Neural cell (in vitro differentiated cells): Measurements from ENCODE around the gene CPEB3. TPM values are rescaled to one million over a fixed set of nuclear protein-coding genes. Genes with fewer than 3 reads are reported as not detected.

Source experiments
- H2AFZ ChIP-seq: fragments of 200-600, 300-800 bp; sonication (generic), shearing (Covaris generic); 2 replicates; pipeline ENCODE4 v1.6.0; 2014; ENCODE audit warnings: low read depth, mild to moderate bottlenecking, antibody characterized with exemption, low read length, moderate library complexity
- H3F3A ChIP-seq: fragments of 200-600 bp; shearing (Covaris generic); 2 replicates; pipeline ENCODE4 v1.6.1; 2016; ENCODE audit warnings: mild to moderate bottlenecking, moderate library complexity, mixed read lengths, antibody characterized with exemption, low read length; ENCODE audit not compliant: insufficient read depth, poor library complexity, severe bottlenecking
- H3K27ac ChIP-seq: fragments of 200-600, 300-800 bp; sonication (generic), shearing (Covaris generic); 2 replicates; pipeline ENCODE4 v1.5.1; 2014; ENCODE audit warnings: mild to moderate bottlenecking, low read length, moderate library complexity
- H3K27me3 ChIP-seq: fragments of 300-800, 200-600 bp; sonication (generic), shearing (Covaris generic); 2 replicates; pipeline ENCODE4 v1.6.0; 2014; ENCODE audit warnings: mild to moderate bottlenecking, low read depth, low read length, moderate library complexity; ENCODE audit not compliant: insufficient read depth
- H3K36me3 ChIP-seq: fragments of 300-800, 200-600 bp; sonication (generic), shearing (Covaris generic); 2 replicates; pipeline ENCODE4 v1.5.1; 2014; ENCODE audit warnings: mild to moderate bottlenecking, antibody characterized with exemption, low read length, moderate library complexity; ENCODE audit not compliant: insufficient read depth
- H3K4me2 ChIP-seq: fragments of 300-800, 200-600 bp; sonication (generic), shearing (Covaris generic); 2 replicates; pipeline ENCODE4 v1.6.0; 2014; ENCODE audit warnings: mild to moderate bottlenecking, low read length
- H3K4me3 ChIP-seq: fragments of 300-800, 200-600 bp; sonication (generic), shearing (Covaris generic); 2 replicates; pipeline ENCODE4 v1.5.1; 2014; ENCODE audit warnings: mild to moderate bottlenecking, low read length, moderate library complexity
- H3K79me2 ChIP-seq: fragments of 200-600 bp; shearing (Covaris generic); replicated peaks from 2 replicates; pipeline ENCODE4 v1.6.0; 2014; ENCODE audit warnings: mild to moderate bottlenecking, low read length, moderate library complexity; ENCODE audit not compliant: insufficient read depth
- H3K9ac ChIP-seq: fragments of 300-800, 200-600 bp; sonication (generic), shearing (Covaris generic); 2 replicates; pipeline ENCODE4 v1.6.1; 2016; ENCODE audit warnings: mild to moderate bottlenecking, low read length, mixed read lengths
- H3K9me2 ChIP-seq: fragments of 200-600 bp; shearing (Covaris generic); 2 replicates; pipeline ENCODE4 v1.6.1; 2016; ENCODE audit warnings: mild to moderate bottlenecking, low read length, mixed read lengths; ENCODE audit not compliant: insufficient read depth
- H3K9me3 ChIP-seq: fragments of 200-600, 300-800 bp; sonication (generic), shearing (Covaris generic); 2 replicates; pipeline ENCODE4 v1.6.1; 2016; ENCODE audit warnings: mild to moderate bottlenecking, mixed run types, low read length, moderate library complexity, mixed read lengths
- H4K20me1 ChIP-seq: fragments of 200-600 bp; shearing (Covaris generic); 2 replicates; pipeline ENCODE4 v1.6.1; 2016; ENCODE audit warnings: mild to moderate bottlenecking, mixed run types; ENCODE audit not compliant: insufficient read depth
- EP300 ChIP-seq: fragments of 450-650 bp; conservative IDR thresholded peaks from 2 replicates; pipeline ENCODE4 v1.6.1; 2014; ENCODE audit warnings: antibody characterized with exemption, mild to moderate bottlenecking, moderate library complexity; ENCODE audit not compliant: poor library complexity, severe bottlenecking
- EZH2 ChIP-seq: fragments of 200-600, 300-800 bp; shearing (Covaris generic), sonication (generic); IDR thresholded peaks from 2 replicates; pipeline ENCODE4 v1.6.1; 2014; ENCODE audit warnings: antibody characterized with exemption, low read length, borderline replicate concordance, mild to moderate bottlenecking; ENCODE audit not compliant: insufficient read depth, poor library complexity, severe bottlenecking
- MXI1 ChIP-seq: fragments of 450-650 bp; conservative IDR thresholded peaks from 2 replicates; pipeline ENCODE4 v1.6.1; 2014; ENCODE audit warnings: antibody characterized with exemption, mild to moderate bottlenecking; ENCODE audit not compliant: poor library complexity, severe bottlenecking
- POLR2AphosphoS5 ChIP-seq: IDR thresholded peaks from 2 replicates; pipeline ENCODE4 v1.6.1; 2012
- RAD21 ChIP-seq: fragments of 450-650 bp; conservative IDR thresholded peaks from 2 replicates; pipeline ENCODE4 v1.6.1; 2014; ENCODE audit warnings: antibody characterized with exemption, mild to moderate bottlenecking, moderate library complexity
- SMC3 ChIP-seq: fragments of 450-650 bp; conservative IDR thresholded peaks from 2 replicates; pipeline ENCODE4 v1.6.1; 2014; ENCODE audit warnings: antibody characterized with exemption, mild to moderate bottlenecking, moderate library complexity; ENCODE audit not compliant: poor library complexity
- TAF1 ChIP-seq: IDR thresholded peaks from 2 replicates; pipeline ENCODE4 v1.6.1; 2012; ENCODE audit warnings: low read depth
- polyA plus RNA-seq: library from polyadenylated mRNA; depleted of rRNA; stranded (reverse); fragments of >200 nt; gene quantifications from 2 replicates; pipeline ENCODE4 v1.2.3, GENCODE V29; 2014
- TF ChIP-seq, protein P1 (sequence below): IDR thresholded peaks from 2 replicates; pipeline ENCODE4 v1.6.1; 2012; ENCODE audit warnings: borderline replicate concordance
- TF ChIP-seq, protein P2 (sequence below): fragments of 450-650 bp; IDR thresholded peaks from 2 replicates; pipeline ENCODE4 v1.5.1; 2014; ENCODE audit warnings: antibody characterized with exemption, mild to moderate bottlenecking, moderate library complexity; ENCODE audit not compliant: poor library complexity, severe bottlenecking

Gene CPEB3
- polyA plus RNA-seq, 1 donor from 2014 or later = 20.0 TPM

DNA sequence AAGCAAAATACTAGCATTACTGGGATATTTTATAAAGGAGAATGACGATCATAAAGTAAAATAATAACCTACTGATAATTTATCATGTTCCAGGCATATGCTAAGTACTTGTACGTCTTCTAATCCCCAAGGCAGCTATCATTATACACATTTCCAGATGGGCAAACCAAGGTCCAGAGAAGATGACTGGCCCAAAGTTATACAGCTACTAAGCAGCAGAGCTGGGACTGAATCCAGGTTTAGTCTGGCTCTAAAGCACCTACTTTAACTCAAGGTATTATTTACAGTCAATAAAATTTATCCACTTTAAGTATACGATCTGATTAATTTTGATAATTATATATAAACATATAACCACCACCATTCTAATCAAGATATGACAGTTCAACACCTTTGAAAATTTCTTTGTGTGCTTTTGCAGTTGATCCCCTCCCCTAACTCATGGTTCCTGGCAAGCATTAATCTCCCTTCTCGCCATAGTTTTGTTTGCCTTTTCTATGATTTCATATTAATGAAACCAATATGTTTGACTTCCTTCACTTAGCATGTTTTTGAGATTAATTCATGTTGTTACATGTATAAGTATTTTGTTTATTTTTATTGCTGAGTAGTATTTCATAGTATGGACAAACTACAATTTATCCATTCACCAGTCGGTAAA, 126.7 kb downstream of the CPEB3 start:
- Histone ChIP-seq H4K20me1 (no peaks in the 10 kb centered on the region), H3K27ac (no peak overlapping the region), H3F3A (no peaks in the 10 kb centered on the region), H3K4me2 (no peak overlapping the region), H3K4me3 (no peak overlapping the region), H3K9ac (no peak overlapping the region), H3K36me3 (no peaks in the 10 kb centered on the region), H3K9me3 (peaks cover 4% of the 10 kb centered on the region), H3K9me2 (no peaks in the 10 kb centered on the region), H3K27me3 (no peaks in the 10 kb centered on the region), H3K79me2 (no peaks in the 10 kb centered on the region), H2AFZ (no peak overlapping the region)
- TF ChIP-seq MXI1 (no peak), SMC3 (no peak), TAF1 (no peak), EZH2 (no peak), POLR2AphosphoS5 (no peak), EP300 (no peak), RAD21 (no peak)
- TF ChIP-seq, protein P1, sequence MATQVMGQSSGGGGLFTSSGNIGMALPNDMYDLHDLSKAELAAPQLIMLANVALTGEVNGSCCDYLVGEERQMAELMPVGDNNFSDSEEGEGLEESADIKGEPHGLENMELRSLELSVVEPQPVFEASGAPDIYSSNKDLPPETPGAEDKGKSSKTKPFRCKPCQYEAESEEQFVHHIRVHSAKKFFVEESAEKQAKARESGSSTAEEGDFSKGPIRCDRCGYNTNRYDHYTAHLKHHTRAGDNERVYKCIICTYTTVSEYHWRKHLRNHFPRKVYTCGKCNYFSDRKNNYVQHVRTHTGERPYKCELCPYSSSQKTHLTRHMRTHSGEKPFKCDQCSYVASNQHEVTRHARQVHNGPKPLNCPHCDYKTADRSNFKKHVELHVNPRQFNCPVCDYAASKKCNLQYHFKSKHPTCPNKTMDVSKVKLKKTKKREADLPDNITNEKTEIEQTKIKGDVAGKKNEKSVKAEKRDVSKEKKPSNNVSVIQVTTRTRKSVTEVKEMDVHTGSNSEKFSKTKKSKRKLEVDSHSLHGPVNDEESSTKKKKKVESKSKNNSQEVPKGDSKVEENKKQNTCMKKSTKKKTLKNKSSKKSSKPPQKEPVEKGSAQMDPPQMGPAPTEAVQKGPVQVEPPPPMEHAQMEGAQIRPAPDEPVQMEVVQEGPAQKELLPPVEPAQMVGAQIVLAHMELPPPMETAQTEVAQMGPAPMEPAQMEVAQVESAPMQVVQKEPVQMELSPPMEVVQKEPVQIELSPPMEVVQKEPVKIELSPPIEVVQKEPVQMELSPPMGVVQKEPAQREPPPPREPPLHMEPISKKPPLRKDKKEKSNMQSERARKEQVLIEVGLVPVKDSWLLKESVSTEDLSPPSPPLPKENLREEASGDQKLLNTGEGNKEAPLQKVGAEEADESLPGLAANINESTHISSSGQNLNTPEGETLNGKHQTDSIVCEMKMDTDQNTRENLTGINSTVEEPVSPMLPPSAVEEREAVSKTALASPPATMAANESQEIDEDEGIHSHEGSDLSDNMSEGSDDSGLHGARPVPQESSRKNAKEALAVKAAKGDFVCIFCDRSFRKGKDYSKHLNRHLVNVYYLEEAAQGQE = no peak
- TF ChIP-seq, protein P2, sequence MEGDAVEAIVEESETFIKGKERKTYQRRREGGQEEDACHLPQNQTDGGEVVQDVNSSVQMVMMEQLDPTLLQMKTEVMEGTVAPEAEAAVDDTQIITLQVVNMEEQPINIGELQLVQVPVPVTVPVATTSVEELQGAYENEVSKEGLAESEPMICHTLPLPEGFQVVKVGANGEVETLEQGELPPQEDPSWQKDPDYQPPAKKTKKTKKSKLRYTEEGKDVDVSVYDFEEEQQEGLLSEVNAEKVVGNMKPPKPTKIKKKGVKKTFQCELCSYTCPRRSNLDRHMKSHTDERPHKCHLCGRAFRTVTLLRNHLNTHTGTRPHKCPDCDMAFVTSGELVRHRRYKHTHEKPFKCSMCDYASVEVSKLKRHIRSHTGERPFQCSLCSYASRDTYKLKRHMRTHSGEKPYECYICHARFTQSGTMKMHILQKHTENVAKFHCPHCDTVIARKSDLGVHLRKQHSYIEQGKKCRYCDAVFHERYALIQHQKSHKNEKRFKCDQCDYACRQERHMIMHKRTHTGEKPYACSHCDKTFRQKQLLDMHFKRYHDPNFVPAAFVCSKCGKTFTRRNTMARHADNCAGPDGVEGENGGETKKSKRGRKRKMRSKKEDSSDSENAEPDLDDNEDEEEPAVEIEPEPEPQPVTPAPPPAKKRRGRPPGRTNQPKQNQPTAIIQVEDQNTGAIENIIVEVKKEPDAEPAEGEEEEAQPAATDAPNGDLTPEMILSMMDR = no peak

DNA sequence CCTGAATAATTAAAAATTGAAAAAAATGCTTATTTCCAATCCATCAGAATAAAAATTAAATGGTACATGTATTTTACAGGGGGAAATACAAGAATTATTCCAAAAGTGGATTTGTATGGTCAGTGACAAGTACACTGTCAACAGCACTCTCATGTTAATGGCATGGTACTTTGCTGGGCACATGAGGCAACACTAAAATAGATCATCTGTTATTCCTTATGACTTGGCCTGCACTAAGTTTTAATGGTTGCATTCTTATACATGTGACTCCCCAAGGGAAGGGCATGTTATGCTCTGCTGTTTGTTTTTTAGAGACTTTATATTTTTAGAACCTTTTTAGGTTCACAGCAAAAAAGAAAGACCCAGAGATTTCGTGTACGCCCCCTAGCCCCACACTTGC, 128.3 kb downstream of the CPEB3 start:
- TF ChIP-seq POLR2AphosphoS5 = no peak
- Histone ChIP-seq H3K27me3 (no peaks in the 10 kb centered on the region), H3F3A (no peaks in the 10 kb centered on the region), H2AFZ (no peak overlapping the region), H3K4me2 (no peak overlapping the region), H3K27ac (no peak overlapping the region), H3K4me3 (no peak overlapping the region), H3K9me2 (no peaks in the 10 kb centered on the region), H3K36me3 (no peaks in the 10 kb centered on the region), H3K79me2 (no peaks in the 10 kb centered on the region), H4K20me1 (no peaks in the 10 kb centered on the region), H3K9me3 (peaks cover 4% of the 10 kb centered on the region), H3K9ac (no peak overlapping the region)
